ENCODE measurements around the gene IGF1R.

GRCh38 chr15:98953968-98954367 lies 305.6 kb downstream of the IGF1R start:
- TF ChIP-seq CTCF (IDR thresholded peaks at IDR 0.05), result no peak
- TF ChIP-seq POLR2A (IDR thresholded peaks at IDR 0.05), result no peak
- no peak for TF ChIP-seq EP300 (IDR thresholded peaks at IDR 0.05)

Data from suprapubic skin (tissue), 3 donors.